Measurements from ENCODE around the gene SEMA5B.

DNA sequence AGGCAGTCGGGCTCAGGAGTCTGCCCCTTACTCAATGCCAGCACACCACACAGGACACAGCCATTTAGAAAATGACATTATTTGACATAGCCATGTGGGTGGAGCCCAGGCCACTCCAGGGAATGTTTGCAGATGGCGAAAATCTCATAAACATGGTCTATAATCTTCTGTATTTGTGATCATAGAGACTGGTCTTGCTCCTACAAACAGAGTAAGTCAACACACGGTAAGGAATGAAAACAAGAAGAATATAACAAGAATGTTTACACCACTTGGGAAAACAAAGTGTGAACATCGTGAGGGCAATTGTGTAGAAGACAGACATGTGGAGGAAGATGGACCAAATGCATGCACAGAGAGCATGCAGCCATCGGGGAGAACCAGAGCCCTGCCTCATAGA is 68.2 kb downstream of the SEMA5B start:
- TF ChIP-seq EZH2 (IDR thresholded peaks at IDR 0.05; ENCODE audit: borderline replicate concordance, insufficient read depth, low read depth, low read length, poor library complexity, severe bottlenecking), result no peak
- TF ChIP-seq, protein P1, sequence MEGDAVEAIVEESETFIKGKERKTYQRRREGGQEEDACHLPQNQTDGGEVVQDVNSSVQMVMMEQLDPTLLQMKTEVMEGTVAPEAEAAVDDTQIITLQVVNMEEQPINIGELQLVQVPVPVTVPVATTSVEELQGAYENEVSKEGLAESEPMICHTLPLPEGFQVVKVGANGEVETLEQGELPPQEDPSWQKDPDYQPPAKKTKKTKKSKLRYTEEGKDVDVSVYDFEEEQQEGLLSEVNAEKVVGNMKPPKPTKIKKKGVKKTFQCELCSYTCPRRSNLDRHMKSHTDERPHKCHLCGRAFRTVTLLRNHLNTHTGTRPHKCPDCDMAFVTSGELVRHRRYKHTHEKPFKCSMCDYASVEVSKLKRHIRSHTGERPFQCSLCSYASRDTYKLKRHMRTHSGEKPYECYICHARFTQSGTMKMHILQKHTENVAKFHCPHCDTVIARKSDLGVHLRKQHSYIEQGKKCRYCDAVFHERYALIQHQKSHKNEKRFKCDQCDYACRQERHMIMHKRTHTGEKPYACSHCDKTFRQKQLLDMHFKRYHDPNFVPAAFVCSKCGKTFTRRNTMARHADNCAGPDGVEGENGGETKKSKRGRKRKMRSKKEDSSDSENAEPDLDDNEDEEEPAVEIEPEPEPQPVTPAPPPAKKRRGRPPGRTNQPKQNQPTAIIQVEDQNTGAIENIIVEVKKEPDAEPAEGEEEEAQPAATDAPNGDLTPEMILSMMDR (IDR thresholded peaks at IDR 0.05), result no peak
